ENCODE measurements around the gene CA4. TPM values are rescaled to one million over a fixed set of nuclear protein-coding genes. Genes with fewer than 3 reads are reported as not detected.

CA4 gene
- total and polyA plus RNA-seq, 9 of the 15 experiments (the other 6 are each of a cell fraction or from before 2014, with no cell fraction given), result 0.13 TPM; not detected in 7

- no peak for TF ChIP-seq CHD7 (IDR thresholded peaks at IDR 0.05; ENCODE audit: low read depth, low read length)
- TF ChIP-seq PML (IDR thresholded peaks at IDR 0.05; ENCODE audit: low read length), result peak; percentile 24
- no peak for TF ChIP-seq GTF3C2 (IDR thresholded peaks at IDR 0.05; ENCODE audit: borderline replicate concordance, extremely low read depth, insufficient read length)
- no peak for TF ChIP-seq SNAPC5 (CRISPR knock-in tag; IDR thresholded peaks at IDR 0.05)
- TF ChIP-seq VEZF1 (CRISPR knock-in tag; IDR thresholded peaks at IDR 0.05), result no peak; the same call in none of the 2 replicates
These were observed 14.4 kb upstream of the CA4 start (continued) for GRCh38 chr17:60135151-60135950.
